ENCODE results near the gene PCMT1. TPM values are rescaled to one million over a fixed set of nuclear protein-coding genes. Genes with fewer than 3 reads are reported as not detected.

The PCMT1 gene
- total and polyA plus RNA-seq, 9 of the 15 experiments (the other 6 are each of a cell fraction or from before 2014, with no cell fraction given) = 217 to 541 (median 327) TPM

DNA sequence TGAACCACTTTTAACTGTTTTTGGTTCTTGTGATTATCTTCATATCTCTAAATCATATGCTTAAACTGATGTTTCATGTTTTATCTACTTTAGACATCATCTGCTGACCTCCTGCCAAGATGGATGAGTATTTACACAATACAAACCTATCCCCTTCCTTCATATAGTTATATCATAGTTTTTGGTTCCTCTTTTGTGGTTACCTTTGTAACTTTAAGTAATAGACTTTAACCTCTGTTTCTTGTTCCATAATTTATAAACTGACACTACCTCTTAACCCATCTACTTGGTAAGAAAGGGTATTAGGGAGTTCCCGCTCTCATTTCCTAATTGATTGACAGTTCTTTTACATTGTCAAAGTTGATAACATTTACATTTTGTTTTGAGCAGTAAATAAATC lies 11.9 kb downstream of the PCMT1 start (continued):
- TF ChIP-seq NR1H2 (CRISPR knock-in tag; IDR thresholded peaks at IDR 0.05) = no peak
- TF ChIP-seq, protein P1, sequence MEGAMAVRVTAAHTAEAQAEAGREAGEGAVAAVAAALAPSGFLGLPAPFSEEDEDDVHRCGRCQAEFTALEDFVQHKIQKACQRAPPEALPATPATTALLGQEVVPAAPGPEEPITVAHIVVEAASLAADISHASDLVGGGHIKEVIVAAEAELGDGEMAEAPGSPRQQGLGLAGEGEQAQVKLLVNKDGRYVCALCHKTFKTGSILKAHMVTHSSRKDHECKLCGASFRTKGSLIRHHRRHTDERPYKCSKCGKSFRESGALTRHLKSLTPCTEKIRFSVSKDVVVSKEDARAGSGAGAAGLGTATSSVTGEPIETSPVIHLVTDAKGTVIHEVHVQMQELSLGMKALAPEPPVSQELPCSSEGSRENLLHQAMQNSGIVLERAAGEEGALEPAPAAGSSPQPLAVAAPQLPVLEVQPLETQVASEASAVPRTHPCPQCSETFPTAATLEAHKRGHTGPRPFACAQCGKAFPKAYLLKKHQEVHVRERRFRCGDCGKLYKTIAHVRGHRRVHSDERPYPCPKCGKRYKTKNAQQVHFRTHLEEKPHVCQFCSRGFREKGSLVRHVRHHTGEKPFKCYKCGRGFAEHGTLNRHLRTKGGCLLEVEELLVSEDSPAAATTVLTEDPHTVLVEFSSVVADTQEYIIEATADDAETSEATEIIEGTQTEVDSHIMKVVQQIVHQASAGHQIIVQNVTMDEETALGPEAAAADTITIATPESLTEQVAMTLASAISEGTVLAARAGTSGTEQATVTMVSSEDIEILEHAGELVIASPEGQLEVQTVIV (CRISPR knock-in tag; IDR thresholded peaks at IDR 0.05; ENCODE audit: borderline replicate concordance) = no peak
- TF ChIP-seq ZNF695 (CRISPR knock-in tag; IDR thresholded peaks at IDR 0.05) = no peak
- no peak for TF ChIP-seq FUS (optimal IDR thresholded peaks at IDR 0.05; ENCODE audit: low read depth, low read length)
- TF ChIP-seq, protein P2, sequence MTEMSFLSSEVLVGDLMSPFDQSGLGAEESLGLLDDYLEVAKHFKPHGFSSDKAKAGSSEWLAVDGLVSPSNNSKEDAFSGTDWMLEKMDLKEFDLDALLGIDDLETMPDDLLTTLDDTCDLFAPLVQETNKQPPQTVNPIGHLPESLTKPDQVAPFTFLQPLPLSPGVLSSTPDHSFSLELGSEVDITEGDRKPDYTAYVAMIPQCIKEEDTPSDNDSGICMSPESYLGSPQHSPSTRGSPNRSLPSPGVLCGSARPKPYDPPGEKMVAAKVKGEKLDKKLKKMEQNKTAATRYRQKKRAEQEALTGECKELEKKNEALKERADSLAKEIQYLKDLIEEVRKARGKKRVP (CRISPR knock-in tag; IDR thresholded peaks at IDR 0.05) = 0 out of 2 replicates have a peak, but pooled peaks have one; percentile 32
- TF ChIP-seq PCBP2 (IDR thresholded peaks at IDR 0.05; ENCODE audit: low read depth, low read length, poor library complexity, severe bottlenecking) = no peak
- TF ChIP-seq, protein P3, sequence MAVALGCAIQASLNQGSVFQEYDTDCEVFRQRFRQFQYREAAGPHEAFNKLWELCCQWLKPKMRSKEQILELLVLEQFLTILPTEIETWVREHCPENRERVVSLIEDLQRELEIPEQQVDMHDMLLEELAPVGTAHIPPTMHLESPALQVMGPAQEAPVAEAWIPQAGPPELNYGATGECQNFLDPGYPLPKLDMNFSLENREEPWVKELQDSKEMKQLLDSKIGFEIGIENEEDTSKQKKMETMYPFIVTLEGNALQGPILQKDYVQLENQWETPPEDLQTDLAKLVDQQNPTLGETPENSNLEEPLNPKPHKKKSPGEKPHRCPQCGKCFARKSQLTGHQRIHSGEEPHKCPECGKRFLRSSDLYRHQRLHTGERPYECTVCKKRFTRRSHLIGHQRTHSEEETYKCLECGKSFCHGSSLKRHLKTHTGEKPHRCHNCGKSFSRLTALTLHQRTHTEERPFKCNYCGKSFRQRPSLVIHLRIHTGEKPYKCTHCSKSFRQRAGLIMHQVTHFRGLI (CRISPR knock-in tag; IDR thresholded peaks at IDR 0.05) = 0 out of 2 replicates have a peak, but pooled peaks have one; percentile 15
- no peak for TF ChIP-seq RUNX1 (IDR thresholded peaks at IDR 0.05; ENCODE audit: low read depth)
- no peak for TF ChIP-seq RFX5 (IDR thresholded peaks at IDR 0.05; ENCODE audit: low read depth, low read length)
- no peak for TF ChIP-seq KDM2B (CRISPR knock-in tag; IDR thresholded peaks at IDR 0.05)
- TF ChIP-seq, protein P4, sequence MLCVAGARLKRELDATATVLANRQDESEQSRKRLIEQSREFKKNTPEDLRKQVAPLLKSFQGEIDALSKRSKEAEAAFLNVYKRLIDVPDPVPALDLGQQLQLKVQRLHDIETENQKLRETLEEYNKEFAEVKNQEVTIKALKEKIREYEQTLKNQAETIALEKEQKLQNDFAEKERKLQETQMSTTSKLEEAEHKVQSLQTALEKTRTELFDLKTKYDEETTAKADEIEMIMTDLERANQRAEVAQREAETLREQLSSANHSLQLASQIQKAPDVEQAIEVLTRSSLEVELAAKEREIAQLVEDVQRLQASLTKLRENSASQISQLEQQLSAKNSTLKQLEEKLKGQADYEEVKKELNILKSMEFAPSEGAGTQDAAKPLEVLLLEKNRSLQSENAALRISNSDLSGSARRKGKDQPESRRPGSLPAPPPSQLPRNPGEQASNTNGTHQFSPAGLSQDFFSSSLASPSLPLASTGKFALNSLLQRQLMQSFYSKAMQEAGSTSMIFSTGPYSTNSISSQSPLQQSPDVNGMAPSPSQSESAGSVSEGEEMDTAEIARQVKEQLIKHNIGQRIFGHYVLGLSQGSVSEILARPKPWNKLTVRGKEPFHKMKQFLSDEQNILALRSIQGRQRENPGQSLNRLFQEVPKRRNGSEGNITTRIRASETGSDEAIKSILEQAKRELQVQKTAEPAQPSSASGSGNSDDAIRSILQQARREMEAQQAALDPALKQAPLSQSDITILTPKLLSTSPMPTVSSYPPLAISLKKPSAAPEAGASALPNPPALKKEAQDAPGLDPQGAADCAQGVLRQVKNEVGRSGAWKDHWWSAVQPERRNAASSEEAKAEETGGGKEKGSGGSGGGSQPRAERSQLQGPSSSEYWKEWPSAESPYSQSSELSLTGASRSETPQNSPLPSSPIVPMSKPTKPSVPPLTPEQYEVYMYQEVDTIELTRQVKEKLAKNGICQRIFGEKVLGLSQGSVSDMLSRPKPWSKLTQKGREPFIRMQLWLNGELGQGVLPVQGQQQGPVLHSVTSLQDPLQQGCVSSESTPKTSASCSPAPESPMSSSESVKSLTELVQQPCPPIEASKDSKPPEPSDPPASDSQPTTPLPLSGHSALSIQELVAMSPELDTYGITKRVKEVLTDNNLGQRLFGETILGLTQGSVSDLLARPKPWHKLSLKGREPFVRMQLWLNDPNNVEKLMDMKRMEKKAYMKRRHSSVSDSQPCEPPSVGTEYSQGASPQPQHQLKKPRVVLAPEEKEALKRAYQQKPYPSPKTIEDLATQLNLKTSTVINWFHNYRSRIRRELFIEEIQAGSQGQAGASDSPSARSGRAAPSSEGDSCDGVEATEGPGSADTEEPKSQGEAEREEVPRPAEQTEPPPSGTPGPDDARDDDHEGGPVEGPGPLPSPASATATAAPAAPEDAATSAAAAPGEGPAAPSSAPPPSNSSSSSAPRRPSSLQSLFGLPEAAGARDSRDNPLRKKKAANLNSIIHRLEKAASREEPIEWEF (CRISPR knock-in tag; IDR thresholded peaks at IDR 0.05) = no peak
- no peak for TF ChIP-seq ZFPM2 (CRISPR knock-in tag; IDR thresholded peaks at IDR 0.05)
- TF ChIP-seq TEAD1 (CRISPR knock-in tag; IDR thresholded peaks at IDR 0.05) = no peak
- no peak for TF ChIP-seq RBM34 (IDR thresholded peaks at IDR 0.05; ENCODE audit: borderline replicate concordance, insufficient read depth, low read length)
- TF ChIP-seq CAMTA2 (CRISPR knock-in tag; conservative IDR thresholded peaks at IDR 0.05) = no peak
- TF ChIP-seq ZC3H8 (IDR thresholded peaks at IDR 0.05) = no peak
- TF ChIP-seq, protein P5, sequence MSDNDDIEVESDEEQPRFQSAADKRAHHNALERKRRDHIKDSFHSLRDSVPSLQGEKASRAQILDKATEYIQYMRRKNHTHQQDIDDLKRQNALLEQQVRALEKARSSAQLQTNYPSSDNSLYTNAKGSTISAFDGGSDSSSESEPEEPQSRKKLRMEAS (CRISPR knock-in tag; IDR thresholded peaks at IDR 0.05) = no peak
- no peak for TF ChIP-seq ZNF77 (CRISPR knock-in tag; IDR thresholded peaks at IDR 0.05)
